ES-I3 (cell line): Measurements from ENCODE around the gene MZT2B.
"Not testable (repeated sequence)": the region's sequence is repeated elsewhere in the genome, so short reads cannot be mapped to it uniquely, and the experiment has no call there.

Experiments used
- H3K36me3 ChIP-seq: 2 replicates; pipeline ENCODE4 v1.6.1; 2013; ENCODE audit warnings: mild to moderate bottlenecking, low read length, control low read depth, moderate library complexity; ENCODE audit not compliant: insufficient read depth
- H3K4me1 ChIP-seq: 2 replicates; pipeline ENCODE4 v1.6.1; 2013; ENCODE audit warnings: mild to moderate bottlenecking, control low read depth, low read length; ENCODE audit not compliant: insufficient read depth
- H3K9ac ChIP-seq: 2 replicates; pipeline ENCODE4 v1.6.1; 2013; ENCODE audit warnings: low read depth, mild to moderate bottlenecking, low read length, moderate library complexity
- H3K9me3 ChIP-seq: 2 replicates; pipeline ENCODE4 v1.6.1; 2013; ENCODE audit warnings: mild to moderate bottlenecking, low read length, moderate library complexity; ENCODE audit not compliant: control insufficient read depth, insufficient read depth

The MZT2B gene

GRCh38 chr2:130198343-130198742 lies 16.3 kb downstream of the MZT2B start, which contains the start of gene TUBA3E:
TUBA3E (minus strand) TSS chr2:130198439; CDS start chr2:130198360, 79 bp downstream.
- H3K36me3 ChIP-seq = no peaks in the 10 kb centered on the region
- H3K9me3 ChIP-seq = no peaks in the 10 kb centered on the region
- no peaks in the 10 kb centered on the region for H3K4me1 ChIP-seq
- H3K9ac ChIP-seq = no peak within 1 kb of the TSS

GRCh38 chr2:130202518-130202917 lies 20.5 kb downstream of the MZT2B start:
- not testable (repeated sequence) for H3K4me1 ChIP-seq, H3K9ac ChIP-seq, H3K9me3 ChIP-seq, H3K36me3 ChIP-seq

- H3K9ac ChIP-seq, H3K36me3 ChIP-seq, H3K9me3 ChIP-seq, H3K4me1 ChIP-seq: not testable (repeated sequence)
These were observed 21.1 kb downstream of the MZT2B start for GRCh38 chr2:130203150-130203549.

GRCh38 chr2:130207051-130207450 lies 25.0 kb downstream of the MZT2B start:
- not testable (repeated sequence) for H3K4me1 ChIP-seq, H3K36me3 ChIP-seq, H3K9ac ChIP-seq, H3K9me3 ChIP-seq

GRCh38 chr2:130219147-130219546 lies 37.1 kb downstream of the MZT2B start:
- not testable (repeated sequence) for H3K9ac ChIP-seq, H3K36me3 ChIP-seq, H3K4me1 ChIP-seq, H3K9me3 ChIP-seq

GRCh38 chr2:130220505-130220904 lies 38.4 kb downstream of the MZT2B start:
- H3K36me3 ChIP-seq, H3K9ac ChIP-seq, H3K9me3 ChIP-seq, H3K4me1 ChIP-seq: not testable (repeated sequence)

- not testable (repeated sequence) for H3K4me1 ChIP-seq, H3K9ac ChIP-seq, H3K36me3 ChIP-seq, H3K9me3 ChIP-seq
These were observed 40.5 kb downstream of the MZT2B start for GRCh38 chr2:130222523-130222922.

GRCh38 chr2:130228005-130228404 lies 45.9 kb downstream of the MZT2B start:
- not testable (repeated sequence) for H3K4me1 ChIP-seq

GRCh38 chr2:130228467-130229160 lies 46.6 kb downstream of the MZT2B start:
- not testable (repeated sequence) for H3K9me3 ChIP-seq, H3K9ac ChIP-seq, H3K4me1 ChIP-seq, H3K36me3 ChIP-seq

More at GRCh38 chr2:130228005-130228404, 45.9 kb downstream of the MZT2B start:
- not testable (repeated sequence) for H3K9ac ChIP-seq, H3K9me3 ChIP-seq, H3K36me3 ChIP-seq

GRCh38 chr2:130229161-130229510 lies 47.1 kb downstream of the MZT2B start:
- H3K4me1 ChIP-seq, H3K9me3 ChIP-seq, H3K36me3 ChIP-seq, H3K9ac ChIP-seq: not testable (repeated sequence)

GRCh38 chr2:130230376-130230775 lies 48.3 kb downstream of the MZT2B start:
- not testable (repeated sequence) for H3K36me3 ChIP-seq, H3K9ac ChIP-seq, H3K9me3 ChIP-seq, H3K4me1 ChIP-seq

- not testable (repeated sequence) for H3K36me3 ChIP-seq, H3K9me3 ChIP-seq, H3K4me1 ChIP-seq, H3K9ac ChIP-seq
These were observed 48.8 kb downstream of the MZT2B start for GRCh38 chr2:130230907-130231306.

- Histone ChIP-seq H3K4me1 (no peaks in the 10 kb centered on the region), H3K36me3 (no peaks in the 10 kb centered on the region), H3K9me3 (no peaks in the 10 kb centered on the region), H3K9ac (no peak overlapping the region)
These were observed 49.6 kb downstream of the MZT2B start for GRCh38 chr2:130231656-130232055.

GRCh38 chr2:130233066-130233465 lies 51.0 kb downstream of the MZT2B start:
- H3K9me3 ChIP-seq, H3K36me3 ChIP-seq, H3K4me1 ChIP-seq, H3K9ac ChIP-seq: not testable (repeated sequence)

- H3K4me1 ChIP-seq, H3K9me3 ChIP-seq, H3K36me3 ChIP-seq, H3K9ac ChIP-seq: not testable (repeated sequence)
These were observed 57.5 kb downstream of the MZT2B start for GRCh38 chr2:130239581-130239980.
